HepG2 (cell line): Measurements from ENCODE around the gene PTPRN. TPM values are rescaled to one million over a fixed set of nuclear protein-coding genes. Genes with fewer than 3 reads are reported as not detected.

ENCODE experiments used
- CBX2 ChIP-seq, 2 experiments: fragments of 200-600 bp in 1 of 2; sonication (generic); formaldehyde crosslinking in 1 of 2; IDR thresholded peaks; 2 replicates each; pipeline versions ENCODE4 v1.7.0 to v1.8.1; 2018 to 2022; ENCODE audit warnings: low read depth in 2 of 2, low read length in 1 of 2, mild to moderate bottlenecking in 1 of 2, missing genetic modification reagents in 1 of 2
- FOXC1 ChIP-seq: sonication (generic); formaldehyde crosslinking; IDR thresholded peaks from 2 replicates; pipeline ENCODE4 v1.8.0; 2022; ENCODE audit warnings: mild to moderate bottlenecking, missing genetic modification reagents, borderline replicate concordance
- HDAC2 ChIP-seq: sonication (generic); formaldehyde crosslinking; IDR thresholded peaks from 2 replicates; pipeline ENCODE4 v1.4.0; 2020; ENCODE audit warnings: missing genetic modification reagents
- MAF1 ChIP-seq: sonication (generic); formaldehyde crosslinking; IDR thresholded peaks from 2 replicates; pipeline ENCODE4 v1.5.0; 2020; ENCODE audit warnings: missing genetic modification reagents, borderline replicate concordance
- MTF2 ChIP-seq: sonication (generic); formaldehyde crosslinking; IDR thresholded peaks from 2 replicates; pipeline ENCODE4 v1.5.0; 2020; ENCODE audit warnings: missing genetic modification reagents, borderline replicate concordance
- NR2C2 ChIP-seq: sonication (generic); formaldehyde crosslinking; IDR thresholded peaks from 2 replicates; pipeline ENCODE4 v1.4.0; 2020; ENCODE audit warnings: missing genetic modification reagents, mild to moderate bottlenecking, moderate library complexity, borderline replicate concordance
- PHF21A ChIP-seq: sonication (generic); formaldehyde crosslinking; IDR thresholded peaks from 2 replicates; pipeline ENCODE4 v1.5.0; 2020; ENCODE audit warnings: mild to moderate bottlenecking, missing genetic modification reagents
- SMAD1 ChIP-seq: sonication (generic); formaldehyde crosslinking; IDR thresholded peaks from 2 replicates; pipeline ENCODE4 v1.4.0; 2020; ENCODE audit warnings: missing genetic modification reagents, low read depth, mild to moderate bottlenecking, borderline replicate concordance
- SP2 ChIP-seq: sonication (generic); formaldehyde crosslinking; IDR thresholded peaks from 2 replicates; pipeline ENCODE4 v1.5.1; 2020; ENCODE audit warnings: mild to moderate bottlenecking, missing genetic modification reagents
- WIZ ChIP-seq: sonication (generic); formaldehyde crosslinking; IDR thresholded peaks from 2 replicates; pipeline ENCODE4 v1.5.1; 2020; ENCODE audit warnings: mild to moderate bottlenecking, missing genetic modification reagents
- XBP1 ChIP-seq: sonication (generic); formaldehyde crosslinking; IDR thresholded peaks from 2 replicates; pipeline ENCODE4 v1.5.0; 2020; ENCODE audit warnings: missing genetic modification reagents
- ZBTB42 ChIP-seq: sonication (generic); formaldehyde crosslinking; IDR thresholded peaks from 2 replicates; pipeline ENCODE4 v1.5.0; 2020; ENCODE audit warnings: mild to moderate bottlenecking, missing genetic modification reagents
- ZFP41 ChIP-seq: sonication (generic); formaldehyde crosslinking; IDR thresholded peaks from 2 replicates; pipeline ENCODE4 v1.4.0; 2020; ENCODE audit warnings: mild to moderate bottlenecking, missing genetic modification reagents, borderline replicate concordance
- ZNF549 ChIP-seq: sonication (generic); formaldehyde crosslinking; IDR thresholded peaks from 2 replicates; pipeline ENCODE4 v1.5.0; 2020; ENCODE audit warnings: missing genetic modification reagents
- ZNF761 ChIP-seq: sonication (generic); formaldehyde crosslinking; conservative IDR thresholded peaks from 2 replicates; pipeline ENCODE4 v1.4.0; 2020; ENCODE audit warnings: mild to moderate bottlenecking, missing genetic modification reagents
- ZNF883 ChIP-seq: sonication (generic); formaldehyde crosslinking; IDR thresholded peaks from 2 replicates; pipeline ENCODE4 v1.5.1; 2020; ENCODE audit warnings: mild to moderate bottlenecking, missing genetic modification reagents; ENCODE audit errors: not compliant biosample characterization
- polyA plus RNA-seq, 8 experiments: library from polyadenylated mRNA; depleted of rRNA in 3 of 8; stranded (reverse) in 7 of 8; unstranded in 1 of 8; fragments of >200 nt; fragmentation: Illumina TruSeq in 4 of 8; extraction: Trizol in 4 of 8; gene quantifications; 2 replicates each; pipeline versions ENCODE4 v1.2.1 to v1.2.3, GENCODE V29; 2011 to 2016; ENCODE audit warnings: low read depth in 4 of 8, missing spikeins in 1 of 8, mixed read lengths in 1 of 8; ENCODE audit not compliant: insufficient read depth in 1 of 8
- total RNA-seq, 5 experiments: library from RNA; depleted of rRNA; stranded (reverse); fragments of >200 nt; fragmentation: Illumina TruSeq; extraction: Trizol; gene quantifications; 2 replicates each; pipeline ENCODE4 v1.2.3, GENCODE V29; 2016; ENCODE audit warnings: low read depth in 1 of 5
- TF ChIP-seq, protein P1 (sequence below): sonication (generic); formaldehyde crosslinking; IDR thresholded peaks from 2 replicates; pipeline ENCODE4 v1.8.0; 2022; ENCODE audit warnings: missing genetic modification reagents, mild to moderate bottlenecking, borderline replicate concordance
- TF ChIP-seq, protein P2 (sequence below): sonication (generic); formaldehyde crosslinking; IDR thresholded peaks from 2 replicates; pipeline ENCODE4 v1.4.0; 2020; ENCODE audit warnings: mild to moderate bottlenecking, missing genetic modification reagents
- TF ChIP-seq, protein P3 (sequence below): IDR thresholded peaks from 2 replicates; pipeline ENCODE4 v1.6.1; 2016; ENCODE audit warnings: mild to moderate bottlenecking
- TF ChIP-seq, protein P4 (sequence below): sonication (generic); formaldehyde crosslinking; IDR thresholded peaks from 2 replicates; pipeline ENCODE4 v1.4.0; 2020; ENCODE audit warnings: mild to moderate bottlenecking, missing genetic modification reagents
- TF ChIP-seq, protein P5 (sequence below): sonication (generic); formaldehyde crosslinking; IDR thresholded peaks from 2 replicates; pipeline ENCODE4 v1.4.0; 2020; ENCODE audit warnings: missing genetic modification reagents

The PTPRN gene
- total and polyA plus RNA-seq, 2 of the 13 experiments (the other 11 are each of a cell fraction or from before 2014, with no cell fraction given), result 0.26 TPM; not detected in 1

DNA sequence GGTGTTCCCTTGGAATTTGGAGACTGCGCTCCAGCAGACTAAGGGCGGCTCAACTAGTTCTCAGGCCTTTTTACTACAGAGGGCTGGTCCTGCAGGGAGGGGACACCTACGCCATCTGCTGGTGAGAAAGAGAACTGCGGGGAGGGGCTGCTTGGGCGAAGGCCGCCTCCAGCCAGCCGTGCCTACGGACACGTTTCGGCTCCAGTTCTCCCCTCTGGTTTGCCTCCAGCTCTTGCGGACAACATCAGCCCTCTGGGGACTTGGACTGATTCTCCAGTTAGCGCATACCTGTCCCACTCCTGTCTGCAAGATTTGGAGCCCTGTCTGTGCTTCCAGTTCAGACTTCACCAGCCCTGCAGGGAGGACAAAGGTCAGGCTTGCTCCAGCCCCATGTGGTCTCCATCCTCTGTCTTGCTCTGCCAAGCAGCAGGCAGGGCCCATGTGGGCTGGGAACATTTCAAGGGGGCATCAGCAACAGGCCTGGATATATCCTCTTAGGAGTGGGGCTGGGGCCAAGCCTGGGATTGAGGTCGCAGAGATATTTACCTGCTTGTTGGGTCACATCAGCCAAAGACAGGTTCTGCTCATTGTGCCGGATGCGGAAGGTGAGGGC lies 10.3 kb downstream of the PTPRN start (continued):
- TF ChIP-seq, protein P1, sequence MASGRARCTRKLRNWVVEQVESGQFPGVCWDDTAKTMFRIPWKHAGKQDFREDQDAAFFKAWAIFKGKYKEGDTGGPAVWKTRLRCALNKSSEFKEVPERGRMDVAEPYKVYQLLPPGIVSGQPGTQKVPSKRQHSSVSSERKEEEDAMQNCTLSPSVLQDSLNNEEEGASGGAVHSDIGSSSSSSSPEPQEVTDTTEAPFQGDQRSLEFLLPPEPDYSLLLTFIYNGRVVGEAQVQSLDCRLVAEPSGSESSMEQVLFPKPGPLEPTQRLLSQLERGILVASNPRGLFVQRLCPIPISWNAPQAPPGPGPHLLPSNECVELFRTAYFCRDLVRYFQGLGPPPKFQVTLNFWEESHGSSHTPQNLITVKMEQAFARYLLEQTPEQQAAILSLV (CRISPR knock-in tag), result peak; percentile 74; the same call in 1 of the 2 replicates
- TF ChIP-seq ZFP41 (CRISPR knock-in tag) (no peak), PHF21A (CRISPR knock-in tag) (peak; percentile 49; the same call in 1 of the 2 replicates), ZBTB42 (no peak), CBX2 (IDR thresholded peaks at IDR 0.05; ENCODE audit: low read depth, low read length) (no peak), CBX2 (CRISPR knock-in tag; IDR thresholded peaks at IDR 0.05; ENCODE audit: low read depth) (no peak), ZNF883 (CRISPR knock-in tag) (no peak), ZNF549 (CRISPR knock-in tag) (no peak), NR2C2 (peak; percentile 51; the same call in 1 of the 2 replicates), MTF2 (peak; percentile 78; the same call in 1 of the 2 replicates), MAF1 (CRISPR knock-in tag) (no peak), HDAC2 (CRISPR knock-in tag) (0 out of 2 replicates have a peak, but pooled peaks have one; percentile 29), FOXC1 (CRISPR knock-in tag) (0 out of 2 replicates have a peak, but pooled peaks have one; percentile 18), XBP1 (CRISPR knock-in tag) (no peak), SMAD1 (peak; percentile 72; the same call in 1 of the 2 replicates), SP2 (peak; percentile 37; the same call in 1 of the 2 replicates), WIZ (CRISPR knock-in tag) (peak; percentile 54; the same call in 1 of the 2 replicates), ZNF761 (CRISPR knock-in tag) (no peak)
- TF ChIP-seq, protein P2, sequence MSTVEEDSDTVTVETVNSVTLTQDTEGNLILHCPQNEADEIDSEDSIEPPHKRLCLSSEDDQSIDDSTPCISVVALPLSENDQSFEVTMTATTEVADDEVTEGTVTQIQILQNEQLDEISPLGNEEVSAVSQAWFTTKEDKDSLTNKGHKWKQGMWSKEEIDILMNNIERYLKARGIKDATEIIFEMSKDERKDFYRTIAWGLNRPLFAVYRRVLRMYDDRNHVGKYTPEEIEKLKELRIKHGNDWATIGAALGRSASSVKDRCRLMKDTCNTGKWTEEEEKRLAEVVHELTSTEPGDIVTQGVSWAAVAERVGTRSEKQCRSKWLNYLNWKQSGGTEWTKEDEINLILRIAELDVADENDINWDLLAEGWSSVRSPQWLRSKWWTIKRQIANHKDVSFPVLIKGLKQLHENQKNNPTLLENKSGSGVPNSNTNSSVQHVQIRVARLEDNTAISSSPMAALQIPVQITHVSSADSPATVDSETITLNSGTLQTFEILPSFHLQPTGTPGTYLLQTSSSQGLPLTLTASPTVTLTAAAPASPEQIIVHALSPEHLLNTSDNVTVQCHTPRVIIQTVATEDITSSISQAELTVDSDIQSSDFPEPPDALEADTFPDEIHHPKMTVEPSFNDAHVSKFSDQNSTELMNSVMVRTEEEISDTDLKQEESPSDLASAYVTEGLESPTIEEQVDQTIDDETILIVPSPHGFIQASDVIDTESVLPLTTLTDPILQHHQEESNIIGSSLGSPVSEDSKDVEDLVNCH (CRISPR knock-in tag), result peak; percentile 67; the same call in 1 of the 2 replicates
- TF ChIP-seq, protein P3, sequence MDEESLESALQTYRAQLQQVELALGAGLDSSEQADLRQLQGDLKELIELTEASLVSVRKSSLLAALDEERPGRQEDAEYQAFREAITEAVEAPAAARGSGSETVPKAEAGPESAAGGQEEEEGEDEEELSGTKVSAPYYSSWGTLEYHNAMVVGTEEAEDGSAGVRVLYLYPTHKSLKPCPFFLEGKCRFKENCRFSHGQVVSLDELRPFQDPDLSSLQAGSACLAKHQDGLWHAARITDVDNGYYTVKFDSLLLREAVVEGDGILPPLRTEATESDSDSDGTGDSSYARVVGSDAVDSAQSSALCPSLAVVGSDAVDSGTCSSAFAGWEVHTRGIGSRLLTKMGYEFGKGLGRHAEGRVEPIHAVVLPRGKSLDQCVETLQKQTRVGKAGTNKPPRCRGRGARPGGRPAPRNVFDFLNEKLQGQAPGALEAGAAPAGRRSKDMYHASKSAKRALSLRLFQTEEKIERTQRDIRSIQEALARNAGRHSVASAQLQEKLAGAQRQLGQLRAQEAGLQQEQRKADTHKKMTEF (CRISPR knock-in tag), result 0 out of 2 replicates have a peak, but pooled peaks have one; percentile 54
- TF ChIP-seq, protein P4, sequence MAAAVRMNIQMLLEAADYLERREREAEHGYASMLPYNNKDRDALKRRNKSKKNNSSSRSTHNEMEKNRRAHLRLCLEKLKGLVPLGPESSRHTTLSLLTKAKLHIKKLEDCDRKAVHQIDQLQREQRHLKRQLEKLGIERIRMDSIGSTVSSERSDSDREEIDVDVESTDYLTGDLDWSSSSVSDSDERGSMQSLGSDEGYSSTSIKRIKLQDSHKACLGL (CRISPR knock-in tag), result no peak
- TF ChIP-seq, protein P5, sequence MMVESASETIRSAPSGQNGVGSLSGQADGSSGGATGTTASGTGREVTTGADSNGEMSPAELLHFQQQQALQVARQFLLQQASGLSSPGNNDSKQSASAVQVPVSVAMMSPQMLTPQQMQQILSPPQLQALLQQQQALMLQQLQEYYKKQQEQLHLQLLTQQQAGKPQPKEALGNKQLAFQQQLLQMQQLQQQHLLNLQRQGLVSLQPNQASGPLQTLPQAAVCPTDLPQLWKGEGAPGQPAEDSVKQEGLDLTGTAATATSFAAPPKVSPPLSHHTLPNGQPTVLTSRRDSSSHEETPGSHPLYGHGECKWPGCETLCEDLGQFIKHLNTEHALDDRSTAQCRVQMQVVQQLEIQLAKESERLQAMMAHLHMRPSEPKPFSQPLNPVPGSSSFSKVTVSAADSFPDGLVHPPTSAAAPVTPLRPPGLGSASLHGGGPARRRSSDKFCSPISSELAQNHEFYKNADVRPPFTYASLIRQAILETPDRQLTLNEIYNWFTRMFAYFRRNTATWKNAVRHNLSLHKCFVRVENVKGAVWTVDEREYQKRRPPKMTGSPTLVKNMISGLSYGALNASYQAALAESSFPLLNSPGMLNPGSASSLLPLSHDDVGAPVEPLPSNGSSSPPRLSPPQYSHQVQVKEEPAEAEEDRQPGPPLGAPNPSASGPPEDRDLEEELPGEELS (CRISPR knock-in tag), result no peak
